Activated naive CD8-positive, alpha-beta T cell (primary cell): ENCODE results near the gene DPY19L3.
"Not testable (repeated sequence)": the region's sequence is repeated elsewhere in the genome, so short reads cannot be mapped to it uniquely, and the experiment has no call there.

ENCODE experiments used
- H3K27ac Mint-ChIP-seq: one replicate; pipeline ENCODE4 v1.8.0; 2021; ENCODE audit warnings: mixed read lengths
- H3K27me3 Mint-ChIP-seq: one replicate; pipeline ENCODE4 v1.8.0; 2021; ENCODE audit warnings: mixed read lengths
- H3K36me3 Mint-ChIP-seq: one replicate; pipeline ENCODE4 v1.8.0; 2021; ENCODE audit warnings: mixed read lengths
- H3K4me1 Mint-ChIP-seq: one replicate; pipeline ENCODE4 v1.8.0; 2021; ENCODE audit warnings: low read depth, mixed read lengths
- H3K4me3 Mint-ChIP-seq: one replicate; pipeline ENCODE4 v1.8.0; 2021; ENCODE audit warnings: mild to moderate bottlenecking, mixed read lengths
- H3K9me3 Mint-ChIP-seq: one replicate; pipeline ENCODE4 v1.8.0; 2021; ENCODE audit warnings: low read depth, mixed read lengths

The DPY19L3 gene

DNA sequence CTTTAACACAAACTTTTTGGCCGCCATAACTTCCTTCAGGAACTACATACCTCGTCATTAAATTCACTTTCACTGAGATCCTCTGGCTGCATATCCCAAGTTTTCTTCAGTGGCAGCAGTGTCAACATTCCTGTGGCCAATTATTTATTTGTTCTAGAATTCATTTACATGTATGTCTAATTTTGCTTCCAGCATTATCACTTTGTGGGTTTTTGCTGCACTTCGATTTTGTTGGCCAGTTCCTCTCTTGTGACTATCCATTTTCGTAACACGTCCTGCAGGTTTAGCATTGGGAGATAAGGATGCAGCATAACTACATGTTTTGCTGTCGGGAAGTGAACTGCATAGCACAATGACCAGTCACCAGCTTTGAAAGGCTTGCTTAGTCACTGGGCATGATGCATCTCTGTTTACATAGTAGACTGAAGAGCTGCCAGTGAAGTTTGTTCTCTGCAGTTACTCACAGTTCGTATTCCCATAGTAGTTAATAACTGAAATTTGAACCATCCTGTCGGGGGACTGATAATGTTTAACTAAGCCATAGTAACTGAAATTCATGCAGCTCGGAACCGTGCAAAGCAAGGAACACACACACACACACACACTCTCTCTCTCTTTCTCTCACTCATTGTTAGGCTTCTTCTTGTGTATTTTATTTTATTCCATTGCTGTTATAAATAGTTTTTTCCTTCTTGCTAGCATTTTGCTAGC lies 31.8 kb upstream of the DPY19L3 start:
- Mint-ChIP-seq H3K27ac (no peak overlapping the region), H3K27me3 (no peaks in the 10 kb centered on the region), H3K4me3 (no peak overlapping the region), H3K4me1 (peaks cover 9% of the 10 kb centered on the region), H3K36me3 (peaks cover 19% of the 10 kb centered on the region), H3K9me3 (no peaks in the 10 kb centered on the region)

DNA sequence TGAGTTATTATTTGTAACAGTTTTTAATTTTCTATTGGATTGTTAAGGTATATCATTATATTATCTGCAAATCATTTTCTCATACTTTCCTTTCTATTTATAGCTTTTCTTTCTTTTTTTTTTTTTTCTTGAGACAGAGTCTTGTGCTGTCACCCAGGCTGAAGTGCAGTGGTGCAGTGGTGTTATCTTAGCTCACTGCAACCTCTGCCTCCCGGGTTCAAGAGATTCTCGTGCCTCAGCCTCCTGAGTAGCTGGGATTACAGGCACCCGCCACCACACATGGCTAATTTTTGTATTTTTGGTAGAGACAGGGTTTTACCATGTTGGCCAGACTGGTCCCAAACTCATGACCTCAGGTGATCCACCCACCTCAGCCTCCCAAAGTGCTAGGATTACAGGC lies 31.2 kb upstream of the DPY19L3 start:
- H3K27ac Mint-ChIP-seq, H3K4me1 Mint-ChIP-seq, H3K9me3 Mint-ChIP-seq, H3K4me3 Mint-ChIP-seq, H3K27me3 Mint-ChIP-seq: not testable (repeated sequence)
- H3K36me3 Mint-ChIP-seq = peaks cover 17% of the 10 kb centered on the region

- not testable (repeated sequence) for H3K27me3 Mint-ChIP-seq, H3K27ac Mint-ChIP-seq, H3K4me1 Mint-ChIP-seq
Measured at GRCh38 chr19:32377088-32377487, 28.5 kb upstream of the DPY19L3 start.

DNA sequence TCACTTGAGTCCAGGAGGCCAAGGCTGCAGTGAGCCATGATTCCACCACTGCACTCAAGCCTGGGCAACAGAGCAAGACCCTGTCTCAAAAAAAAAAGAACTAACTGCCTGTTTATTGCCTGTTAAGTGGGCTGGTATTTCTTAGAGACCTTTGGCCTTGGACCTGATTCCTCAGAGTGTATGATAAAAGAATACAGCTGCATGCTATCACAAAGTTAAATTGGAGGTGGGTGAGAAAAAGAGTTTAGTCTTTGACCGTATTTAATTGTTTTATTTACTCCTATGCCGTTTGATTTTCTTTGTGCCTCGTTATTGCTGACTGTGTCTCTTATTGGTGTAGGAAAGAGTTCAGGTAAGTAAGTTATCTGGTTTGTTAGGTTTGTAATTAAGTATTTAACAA lies 25.3 kb upstream of the DPY19L3 start:
- peaks cover 8% of the 10 kb centered on the region for H3K36me3 Mint-ChIP-seq
- no peaks in the 10 kb centered on the region for H3K27me3 Mint-ChIP-seq
- H3K4me3 Mint-ChIP-seq = no peak overlapping the region
- H3K4me1 Mint-ChIP-seq = peaks cover 5% of the 10 kb centered on the region
- no peak overlapping the region for H3K27ac Mint-ChIP-seq
- H3K9me3 Mint-ChIP-seq = no peaks in the 10 kb centered on the region

More at GRCh38 chr19:32377088-32377487, 28.5 kb upstream of the DPY19L3 start:
- peaks cover 14% of the 10 kb centered on the region for H3K36me3 Mint-ChIP-seq
- H3K9me3 Mint-ChIP-seq, H3K4me3 Mint-ChIP-seq: not testable (repeated sequence)

DNA sequence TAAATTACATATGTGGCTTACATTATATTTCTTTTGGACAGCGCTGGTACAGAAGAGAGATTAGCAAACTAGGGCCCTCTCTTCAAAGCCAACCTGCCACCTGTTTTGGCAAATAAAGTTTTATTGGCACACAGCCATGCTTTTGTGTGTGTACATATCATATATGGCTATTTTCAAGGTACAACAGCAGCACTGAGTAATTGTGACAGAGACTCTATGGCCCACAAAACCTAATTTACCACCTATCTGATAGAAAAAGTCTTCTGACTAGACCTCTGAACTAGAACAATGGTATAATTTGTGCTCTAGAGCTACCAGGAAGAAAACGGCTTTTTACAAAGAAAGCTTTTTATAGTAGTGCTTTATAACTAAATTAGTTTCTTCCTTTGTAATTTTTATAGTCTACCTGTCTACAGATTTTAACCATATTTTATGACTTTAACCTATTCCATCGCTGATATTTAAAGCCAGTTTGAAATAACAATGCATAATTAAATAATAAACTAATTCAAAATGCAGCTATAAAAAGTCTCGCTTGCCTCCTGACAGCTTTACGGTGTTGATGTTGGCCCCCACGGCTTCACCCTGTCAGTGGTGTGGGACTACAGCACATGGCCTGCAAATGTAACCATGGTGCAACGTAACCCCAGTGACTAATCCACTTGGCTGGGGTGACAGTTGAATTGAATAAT lies 17.7 kb upstream of the DPY19L3 start:
- Mint-ChIP-seq H3K9me3 (no peaks in the 10 kb centered on the region), H3K4me3 (no peak overlapping the region), H3K27ac (no peak overlapping the region), H3K4me1 (peaks cover under 1% of the 10 kb centered on the region), H3K27me3 (no peaks in the 10 kb centered on the region), H3K36me3 (peaks cover 2% of the 10 kb centered on the region)

GRCh38 chr19:32388393-32388855 lies 17.1 kb upstream of the DPY19L3 start:
- Mint-ChIP-seq H3K27me3 (no peaks in the 10 kb centered on the region), H3K9me3 (no peaks in the 10 kb centered on the region), H3K27ac (no peak overlapping the region), H3K4me1 (no peaks in the 10 kb centered on the region), H3K36me3 (peaks cover 2% of the 10 kb centered on the region), H3K4me3 (no peak overlapping the region)

DNA sequence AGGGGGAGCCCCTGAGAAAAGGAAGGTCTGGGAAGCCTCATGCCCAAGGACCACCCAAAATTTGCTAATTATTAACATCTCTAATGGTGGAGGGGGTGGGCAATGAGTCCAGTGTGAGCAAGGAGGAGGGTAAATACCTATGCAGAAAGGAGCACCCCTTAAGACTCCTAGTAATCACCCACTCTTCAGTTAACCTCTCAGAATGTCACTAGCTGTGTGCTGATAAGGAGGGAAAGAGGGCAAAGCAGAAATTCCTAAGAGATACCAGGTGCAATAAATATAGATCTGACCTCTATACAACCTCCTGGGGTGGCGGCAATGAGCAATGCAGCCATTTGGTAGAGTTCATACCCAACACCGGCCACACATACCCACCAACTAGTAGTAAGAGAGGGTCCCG lies 12.7 kb upstream of the DPY19L3 start:
- Mint-ChIP-seq H3K9me3 (no peaks in the 10 kb centered on the region), H3K4me3 (no peak overlapping the region), H3K36me3 (peaks cover 10% of the 10 kb centered on the region), H3K4me1 (peaks cover 8% of the 10 kb centered on the region), H3K27ac (no peak overlapping the region), H3K27me3 (no peaks in the 10 kb centered on the region)

GRCh38 chr19:32396046-32396652 lies 9.4 kb upstream of the DPY19L3 start:
- H3K36me3 Mint-ChIP-seq = peaks cover 8% of the 10 kb centered on the region
- peak overlapping the region; percentile 22 for H3K27ac Mint-ChIP-seq
- peaks cover 8% of the 10 kb centered on the region for H3K4me1 Mint-ChIP-seq
- H3K9me3 Mint-ChIP-seq = no peaks in the 10 kb centered on the region
- H3K27me3 Mint-ChIP-seq = no peaks in the 10 kb centered on the region
- no peak overlapping the region for H3K4me3 Mint-ChIP-seq

- Mint-ChIP-seq H3K4me3 (no peak overlapping the region), H3K9me3 (no peaks in the 10 kb centered on the region), H3K4me1 (peaks cover 10% of the 10 kb centered on the region), H3K27me3 (no peaks in the 10 kb centered on the region), H3K36me3 (peaks cover 8% of the 10 kb centered on the region), H3K27ac (no peak overlapping the region)
Measured at GRCh38 chr19:32397671-32398101, 7.9 kb upstream of the DPY19L3 start.

- H3K4me1 Mint-ChIP-seq = peaks cover 16% of the 10 kb centered on the region
- H3K9me3 Mint-ChIP-seq = no peaks in the 10 kb centered on the region
- H3K4me3 Mint-ChIP-seq = peak overlapping the region; percentile 52
- no peak overlapping the region for H3K27ac Mint-ChIP-seq
- H3K36me3 Mint-ChIP-seq = no peaks in the 10 kb centered on the region
- H3K27me3 Mint-ChIP-seq = no peaks in the 10 kb centered on the region
Measured at GRCh38 chr19:32401992-32402391, 3.6 kb upstream of the DPY19L3 start.

GRCh38 chr19:32403291-32403995 lies 2.1 kb upstream of the DPY19L3 start:
- H3K36me3 Mint-ChIP-seq = peaks cover 4% of the 10 kb centered on the region
- peak overlapping the region; percentile 90 for H3K4me3 Mint-ChIP-seq
- H3K27ac Mint-ChIP-seq = peak overlapping the region; percentile 64
- peaks cover 16% of the 10 kb centered on the region for H3K4me1 Mint-ChIP-seq
- H3K27me3 Mint-ChIP-seq = no peaks in the 10 kb centered on the region
- H3K9me3 Mint-ChIP-seq = no peaks in the 10 kb centered on the region

DNA sequence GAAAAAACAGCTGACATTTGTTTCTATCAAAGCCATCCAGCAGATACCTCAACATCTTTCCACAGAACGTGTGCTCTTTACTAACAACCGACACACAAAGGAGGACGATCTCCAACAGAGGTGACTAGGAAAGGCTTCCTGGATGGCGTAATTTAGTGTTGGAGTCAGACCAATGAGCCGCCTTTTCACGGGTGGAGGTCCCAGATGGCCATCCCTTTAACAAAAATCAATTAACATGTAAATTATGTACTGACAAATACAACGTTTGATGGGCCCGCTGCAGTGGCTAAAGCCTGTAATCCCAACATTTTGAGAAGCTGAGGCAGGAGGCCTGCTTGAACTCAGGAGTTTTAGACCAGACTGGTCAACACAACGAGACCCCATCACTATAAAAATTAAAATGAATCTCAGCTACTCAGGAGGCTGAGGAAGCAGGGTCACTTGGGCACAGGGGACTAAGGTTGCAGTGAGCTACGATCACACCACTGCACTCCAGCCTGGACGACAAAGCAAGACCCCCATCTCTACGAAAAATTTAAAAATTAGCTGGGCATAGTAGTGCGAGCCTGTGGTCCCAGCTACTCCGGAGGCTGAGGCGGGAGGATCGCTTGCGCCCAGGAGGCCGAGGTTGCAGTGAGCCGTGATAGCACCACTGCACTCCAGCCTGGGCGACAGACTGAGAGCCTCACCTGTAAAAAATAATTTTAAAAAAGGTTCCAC lies 1.2 kb upstream of the DPY19L3 start:
- Mint-ChIP-seq H3K27ac (peak overlapping the region; percentile 84), H3K27me3 (no peaks in the 10 kb centered on the region), H3K4me3 (peak overlapping the region; percentile 90)

DNA sequence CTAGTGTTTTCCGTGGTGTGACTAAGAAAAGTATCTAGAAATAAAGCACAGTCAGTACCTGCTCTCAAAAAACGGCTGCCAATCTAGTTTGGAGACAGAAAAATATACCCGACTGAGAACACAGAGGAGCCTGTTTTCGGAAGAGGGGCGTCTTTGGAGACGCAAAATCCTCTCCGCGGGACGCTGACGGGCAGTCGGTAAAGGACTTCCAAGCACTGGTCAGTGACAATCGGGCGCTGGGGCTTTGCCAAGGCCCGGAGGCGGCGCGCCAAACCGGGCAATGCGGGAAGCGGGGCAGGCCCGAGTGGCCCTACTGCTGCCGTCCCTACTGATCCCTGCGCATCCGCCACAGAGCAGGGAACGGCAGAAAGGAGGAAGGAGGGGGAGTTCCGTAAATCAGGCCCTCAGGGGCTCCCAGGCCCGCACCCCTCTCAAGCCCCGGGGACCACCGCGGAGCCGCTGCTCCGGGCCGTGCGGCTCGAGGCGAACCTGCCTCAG lies 588 bp upstream of the DPY19L3 start:
- Mint-ChIP-seq H3K27me3 (no peaks in the 10 kb centered on the region), H3K4me1 (peaks cover 16% of the 10 kb centered on the region), H3K36me3 (peaks cover 10% of the 10 kb centered on the region), H3K27ac (peak overlapping the region; percentile 84), H3K9me3 (no peaks in the 10 kb centered on the region), H3K4me3 (peak overlapping the region; percentile 90)

More for the DNA sequence above, 1.2 kb upstream of the DPY19L3 start:
- Mint-ChIP-seq H3K36me3 (peaks cover 8% of the 10 kb centered on the region), H3K4me1 (peaks cover 16% of the 10 kb centered on the region), H3K9me3 (no peaks in the 10 kb centered on the region)
